Karpas-422 (cell line): ENCODE results near the gene RAPGEF5. TPM values are rescaled to one million over a fixed set of nuclear protein-coding genes. Genes with fewer than 3 reads are reported as not detected.

Source experiments
- DNase-seq: peaks from one replicate; pipeline ENCODE4 v3.0.0-alpha.2; 2015
- H2AFZ ChIP-seq: fragments of 200-600 bp; sonication (generic); 2 replicates; pipeline ENCODE4 v1.6.1; 2014; ENCODE audit warnings: antibody characterized with exemption, low read length, mixed read lengths
- H3K27ac ChIP-seq: fragments of 200-600 bp; sonication (generic); 2 replicates; pipeline ENCODE4 v1.5.1; 2014; ENCODE audit warnings: mild to moderate bottlenecking, low read length, moderate library complexity
- H3K27me3 ChIP-seq: fragments of 200-600 bp; sonication (generic); 2 replicates; pipeline ENCODE4 v1.6.1; 2014; ENCODE audit warnings: low read length, mixed read lengths
- H3K36me3 ChIP-seq: fragments of 200-600 bp; sonication (generic); 2 replicates; pipeline ENCODE4 v1.6.1; 2014; ENCODE audit warnings: low read length, mixed read lengths; ENCODE audit not compliant: insufficient read depth
- H3K4me1 ChIP-seq: fragments of 200-600 bp; sonication (generic); 2 replicates; pipeline ENCODE4 v1.6.1; 2014; ENCODE audit warnings: mild to moderate bottlenecking, low read length, mixed read lengths
- H3K4me2 ChIP-seq: fragments of 200-600 bp; sonication (generic); 2 replicates; pipeline ENCODE4 v1.6.1; 2014; ENCODE audit warnings: low read length, low read depth, mild to moderate bottlenecking; ENCODE audit not compliant: poor library complexity, severe bottlenecking
- H3K4me3 ChIP-seq: fragments of 200-600 bp; sonication (generic); 2 replicates; pipeline ENCODE4 v1.5.1; 2014; ENCODE audit warnings: mild to moderate bottlenecking, antibody characterized with exemption, low read length, mixed read lengths
- H3K79me2 ChIP-seq: fragments of 200-600 bp; sonication (generic); 2 replicates; pipeline ENCODE4 v1.6.1; 2014; ENCODE audit warnings: mild to moderate bottlenecking, low read length, mixed read lengths
- H3K9ac ChIP-seq: fragments of 200-600 bp; sonication (generic); 2 replicates; pipeline ENCODE4 v1.6.0; 2014; ENCODE audit warnings: low read length
- H3K9me2 ChIP-seq: fragments of 200-600 bp; sonication (generic), shearing (Covaris generic); replicated peaks from 2 replicates; pipeline ENCODE4 v1.6.0; 2014; ENCODE audit warnings: mild to moderate bottlenecking, low read length, moderate library complexity; ENCODE audit not compliant: insufficient read depth
- H3K9me3 ChIP-seq: fragments of 300-700, 200-600 bp; sonication (generic); 2 replicates; pipeline ENCODE4 v1.6.1; 2014; ENCODE audit warnings: low read length, mixed read lengths
- H4K20me1 ChIP-seq: fragments of 200-600 bp; sonication (generic); 2 replicates; pipeline ENCODE4 v1.6.1; 2014; ENCODE audit warnings: mild to moderate bottlenecking, antibody characterized with exemption, low read length, low read depth; ENCODE audit not compliant: insufficient read depth
- total RNA-seq: library from RNA; depleted of rRNA; stranded (reverse); fragments of >200 nt; shearing (Covaris generic); gene quantifications from 2 replicates; pipeline ENCODE4 v1.2.3, GENCODE V29; 2014; ENCODE audit warnings: low replicate concordance

Gene RAPGEF5
- total RNA-seq, 1 experiment from 2014 or later, result 81.6 TPM

- H3K4me3 ChIP-seq, result no peak overlapping the region
- no peak overlapping the region for H2AFZ ChIP-seq
- no peak overlapping the region for H3K4me2 ChIP-seq
- peaks cover 9% of the 10 kb centered on the region; the same call in 1 of the 2 replicates for H3K9me3 ChIP-seq
- H3K27ac ChIP-seq, result peak overlapping the region; percentile 22; the same call in 1 of the 2 replicates
- H4K20me1 ChIP-seq, result no peaks in the 10 kb centered on the region; the same call in 1 of the 2 replicates
- no peak overlapping the region for H3K9ac ChIP-seq
- DNase-seq, result no peak
- no peaks in the 10 kb centered on the region for H3K9me2 ChIP-seq
- peaks cover 16% of the 10 kb centered on the region for H3K36me3 ChIP-seq
- H3K27me3 ChIP-seq, result no peaks in the 10 kb centered on the region
- peaks cover 25% of the 10 kb centered on the region for H3K79me2 ChIP-seq
- H3K4me1 ChIP-seq, result peaks cover 53% of the 10 kb centered on the region
Measured at GRCh38 chr7:22358820-22359697, 2.1 kb upstream of the RAPGEF5 start.

GRCh38 chr7:22357311-22358175 is 589 bp upstream of the RAPGEF5 start:
- Histone ChIP-seq H4K20me1 (no peaks in the 10 kb centered on the region; the same call in 1 of the 2 replicates), H3K79me2 (peaks cover 40% of the 10 kb centered on the region), H3K9me2 (no peaks in the 10 kb centered on the region), H3K27ac (peak overlapping the region; percentile 47), H3K4me3 (peak overlapping the region; percentile 60), H3K4me2 (peak overlapping the region; percentile 80), H3K27me3 (no peaks in the 10 kb centered on the region), H3K9me3 (peaks cover 11% of the 10 kb centered on the region; the same call in 1 of the 2 replicates), H3K9ac (peak overlapping the region; percentile 63), H3K4me1 (peaks cover 48% of the 10 kb centered on the region), H2AFZ (peak overlapping the region; percentile 50; the same call in 1 of the 2 replicates), H3K36me3 (peaks cover 26% of the 10 kb centered on the region)
- no peak for DNase-seq

- peak; percentile 76 for DNase-seq
- peaks cover 11% of the 10 kb centered on the region; the same call in 1 of the 2 replicates for H3K9me3 ChIP-seq
- no peaks in the 10 kb centered on the region for H3K27me3 ChIP-seq
- peaks cover 48% of the 10 kb centered on the region for H3K4me1 ChIP-seq
- peak overlapping the region; percentile 81 for H3K4me2 ChIP-seq
- no peak overlapping the region for H2AFZ ChIP-seq
- H3K4me3 ChIP-seq, result peak overlapping the region; percentile 87
- H3K79me2 ChIP-seq, result peaks cover 54% of the 10 kb centered on the region
- H4K20me1 ChIP-seq, result no peaks in the 10 kb centered on the region; the same call in 1 of the 2 replicates
- H3K27ac ChIP-seq, result peak overlapping the region; percentile 79
- no peaks in the 10 kb centered on the region for H3K9me2 ChIP-seq
- H3K9ac ChIP-seq, result peak overlapping the region; percentile 85
- H3K36me3 ChIP-seq, result peaks cover 30% of the 10 kb centered on the region
Measured at GRCh38 chr7:22356010-22356691, 803 bp downstream of the RAPGEF5 start.

- no peaks in the 10 kb centered on the region for H3K9me2 ChIP-seq
- no peaks in the 10 kb centered on the region; the same call in 1 of the 2 replicates for H4K20me1 ChIP-seq
- H3K36me3 ChIP-seq, result peaks cover 30% of the 10 kb centered on the region
- peaks cover 60% of the 10 kb centered on the region for H3K79me2 ChIP-seq
- H3K27ac ChIP-seq, result peak overlapping the region; percentile 79
- H3K9ac ChIP-seq, result peak overlapping the region; percentile 85
- H2AFZ ChIP-seq, result no peak overlapping the region
- H3K4me1 ChIP-seq, result peaks cover 49% of the 10 kb centered on the region
- peak overlapping the region; percentile 81 for H3K4me2 ChIP-seq
- H3K4me3 ChIP-seq, result peak overlapping the region; percentile 87
- DNase-seq, result peak; percentile 59
- H3K27me3 ChIP-seq, result no peaks in the 10 kb centered on the region
- H3K9me3 ChIP-seq, result peaks cover 11% of the 10 kb centered on the region; the same call in 1 of the 2 replicates
Measured at GRCh38 chr7:22355620-22356009, 1.3 kb downstream of the RAPGEF5 start.

- H3K4me2 ChIP-seq, result peak overlapping the region; percentile 81
- peak overlapping the region; percentile 87 for H3K4me3 ChIP-seq
Measured at GRCh38 chr7:22354462-22354861, 2.5 kb downstream of the RAPGEF5 start.

GRCh38 chr7:22352887-22353286 is 4.1 kb downstream of the RAPGEF5 start:
- H3K27me3 ChIP-seq, result no peaks in the 10 kb centered on the region
- H3K9me3 ChIP-seq, result peaks cover 11% of the 10 kb centered on the region; the same call in 1 of the 2 replicates
- DNase-seq, result peak; percentile 62
- H4K20me1 ChIP-seq, result no peaks in the 10 kb centered on the region; the same call in 1 of the 2 replicates
- peaks cover 87% of the 10 kb centered on the region for H3K79me2 ChIP-seq
- H3K9me2 ChIP-seq, result no peaks in the 10 kb centered on the region
- peaks cover 36% of the 10 kb centered on the region for H3K36me3 ChIP-seq
- H3K4me3 ChIP-seq, result no peak overlapping the region
- H3K4me1 ChIP-seq, result peaks cover 63% of the 10 kb centered on the region
- H3K27ac ChIP-seq, result peak overlapping the region; percentile 70
- no peak overlapping the region for H2AFZ ChIP-seq
- peak overlapping the region; percentile 56 for H3K4me2 ChIP-seq
- no peak overlapping the region for H3K9ac ChIP-seq

More at GRCh38 chr7:22354462-22354861, 2.5 kb downstream of the RAPGEF5 start:
- Histone ChIP-seq H3K27me3 (no peaks in the 10 kb centered on the region), H3K9me3 (peaks cover 11% of the 10 kb centered on the region; the same call in 1 of the 2 replicates), H3K27ac (peak overlapping the region; percentile 79), H3K9me2 (no peaks in the 10 kb centered on the region), H3K4me1 (peaks cover 54% of the 10 kb centered on the region), H3K36me3 (peaks cover 36% of the 10 kb centered on the region), H4K20me1 (no peaks in the 10 kb centered on the region; the same call in 1 of the 2 replicates), H2AFZ (no peak overlapping the region), H3K79me2 (peaks cover 71% of the 10 kb centered on the region), H3K9ac (no peak overlapping the region)
- no peak for DNase-seq

- no peak for DNase-seq
Measured at GRCh38 chr7:22351878-22352277, 5.1 kb downstream of the RAPGEF5 start.

More at GRCh38 chr7:22351878-22352277, 5.1 kb downstream of the RAPGEF5 start:
- Histone ChIP-seq H3K9me3 (peaks cover 11% of the 10 kb centered on the region; the same call in 1 of the 2 replicates), H2AFZ (no peak overlapping the region), H3K79me2 (peaks cover 97% of the 10 kb centered on the region), H3K27me3 (no peaks in the 10 kb centered on the region), H3K4me2 (peak overlapping the region; percentile 56), H3K9me2 (no peaks in the 10 kb centered on the region), H3K27ac (peak overlapping the region; percentile 70), H3K4me1 (peaks cover 66% of the 10 kb centered on the region), H3K4me3 (peak overlapping the region; percentile 36; the same call in 1 of the 2 replicates), H4K20me1 (no peaks in the 10 kb centered on the region; the same call in 1 of the 2 replicates), H3K36me3 (peaks cover 40% of the 10 kb centered on the region), H3K9ac (peak overlapping the region; percentile 28)
